Measurements from ENCODE around the gene PMS1. TPM values are rescaled to one million over a fixed set of nuclear protein-coding genes. Genes with fewer than 3 reads are reported as not detected.
"Not testable (repeated sequence)": the region's sequence is repeated elsewhere in the genome, so short reads cannot be mapped to it uniquely, and the experiment has no call there.

PMS1 gene
- total and polyA plus RNA-seq, 2 donors (not counting 3 experiments of a cell fraction or from before 2014, with no cell fraction given): 6.6 to 27.8 TPM

- H4K20me1 ChIP-seq (replicated peaks; ENCODE audit: control insufficient read depth, extremely low read depth, insufficient read depth, low read length): no peaks in the 10 kb centered on the region
- H3K9me1 ChIP-seq (replicated peaks; ENCODE audit: control insufficient read depth, extremely low read depth, insufficient read depth, low read length): no peaks in the 10 kb centered on the region
- DNase-seq (ENCODE audit: low read depth, low spot score) (no peak), FAIRE-seq (no peak)
- POLR2A ChIA-PET: no interaction called here
- no peak overlapping the region for H3K4me2 ChIP-seq (ENCODE audit: insufficient read depth, low read length)
- no TSS peak for BruUV-seq (replicated peaks)
- no peaks in the 10 kb centered on the region for H3K36me3 ChIP-seq (ENCODE audit: control insufficient read depth in 2 of 2, extremely low read depth in 1 of 2, insufficient read depth in 2 of 2, low read length in 2 of 2)
- H3K79me2 ChIP-seq (ENCODE audit: control insufficient read depth, insufficient read depth, low read length): no peaks in the 10 kb centered on the region
- no peaks in the 10 kb centered on the region for H3K9me3 ChIP-seq (replicated peaks; ENCODE audit: control insufficient read depth, insufficient read depth, low read length)
- H3K4me3 ChIP-seq (replicated peaks in 1 of 3; ENCODE audit: insufficient read depth in 1 of 3, low read depth in 1 of 3, low read length in 3 of 3): no peak overlapping the region
- no peak overlapping the region for H3K27ac ChIP-seq (ENCODE audit: insufficient read depth, low read depth, low read length)
- intact Hi-C loops (cut with micrococcal nuclease): no loop called here
- CTCF ChIA-PET: no interaction called here
- no peaks in the 10 kb centered on the region for H3K4me1 ChIP-seq (ENCODE audit: control insufficient read depth, extremely low read depth, insufficient read depth, low read length)
- no peak overlapping the region for H3K9ac ChIP-seq (replicated peaks; ENCODE audit: extremely low read depth, insufficient read depth, low read length)
- no peaks in the 10 kb centered on the region for H3K27me3 ChIP-seq (ENCODE audit: control insufficient read depth in 2 of 2, insufficient read depth in 2 of 2, low read length in 2 of 2)
- dilution Hi-C loops (cut with MboI; ENCODE audit: extremely low pct_ligation_motif_present, low sequenced_read_pairs): no loop called here
- H2AFZ ChIP-seq (ENCODE audit: low read depth, low read length): no peak overlapping the region
- TF ChIP-seq MYC (IDR thresholded peaks at IDR 0.05; ENCODE audit: low read depth, low read length) (no peak), POLR2A (IDR thresholded peaks at IDR 0.05; ENCODE audit: low read depth, low read length) (no peak), JUN (IDR thresholded peaks at IDR 0.05; ENCODE audit: borderline replicate concordance, insufficient read depth, insufficient read length, low read depth) (no peak), POLR2AphosphoS5 (IDR thresholded peaks at IDR 0.05; ENCODE audit: insufficient read depth, low read depth, low read length) (no peak), FOS (IDR thresholded peaks at IDR 0.05; ENCODE audit: borderline replicate concordance, insufficient read depth, low read length) (no peak), EZH2 (IDR thresholded peaks at IDR 0.05; ENCODE audit: borderline replicate concordance, low read depth, low read length, severe bottlenecking) (no peak), GATA2 (IDR thresholded peaks at IDR 0.05; ENCODE audit: insufficient read depth, insufficient read length, low read depth, low read length) (no peak)
- TF ChIP-seq, protein P1, sequence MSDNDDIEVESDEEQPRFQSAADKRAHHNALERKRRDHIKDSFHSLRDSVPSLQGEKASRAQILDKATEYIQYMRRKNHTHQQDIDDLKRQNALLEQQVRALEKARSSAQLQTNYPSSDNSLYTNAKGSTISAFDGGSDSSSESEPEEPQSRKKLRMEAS (IDR thresholded peaks at IDR 0.05; ENCODE audit: insufficient read depth, insufficient read length): no peak
- TF ChIP-seq, protein P2, sequence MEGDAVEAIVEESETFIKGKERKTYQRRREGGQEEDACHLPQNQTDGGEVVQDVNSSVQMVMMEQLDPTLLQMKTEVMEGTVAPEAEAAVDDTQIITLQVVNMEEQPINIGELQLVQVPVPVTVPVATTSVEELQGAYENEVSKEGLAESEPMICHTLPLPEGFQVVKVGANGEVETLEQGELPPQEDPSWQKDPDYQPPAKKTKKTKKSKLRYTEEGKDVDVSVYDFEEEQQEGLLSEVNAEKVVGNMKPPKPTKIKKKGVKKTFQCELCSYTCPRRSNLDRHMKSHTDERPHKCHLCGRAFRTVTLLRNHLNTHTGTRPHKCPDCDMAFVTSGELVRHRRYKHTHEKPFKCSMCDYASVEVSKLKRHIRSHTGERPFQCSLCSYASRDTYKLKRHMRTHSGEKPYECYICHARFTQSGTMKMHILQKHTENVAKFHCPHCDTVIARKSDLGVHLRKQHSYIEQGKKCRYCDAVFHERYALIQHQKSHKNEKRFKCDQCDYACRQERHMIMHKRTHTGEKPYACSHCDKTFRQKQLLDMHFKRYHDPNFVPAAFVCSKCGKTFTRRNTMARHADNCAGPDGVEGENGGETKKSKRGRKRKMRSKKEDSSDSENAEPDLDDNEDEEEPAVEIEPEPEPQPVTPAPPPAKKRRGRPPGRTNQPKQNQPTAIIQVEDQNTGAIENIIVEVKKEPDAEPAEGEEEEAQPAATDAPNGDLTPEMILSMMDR (IDR thresholded peaks at IDR 0.05; ENCODE audit: extremely low read depth in 1 of 2, insufficient read depth in 1 of 2, low read depth in 1 of 2, low read length in 2 of 2): no peak
Measured at GRCh38 chr2:189834059-189834458, 49.8 kb downstream of the PMS1 start.

DNA sequence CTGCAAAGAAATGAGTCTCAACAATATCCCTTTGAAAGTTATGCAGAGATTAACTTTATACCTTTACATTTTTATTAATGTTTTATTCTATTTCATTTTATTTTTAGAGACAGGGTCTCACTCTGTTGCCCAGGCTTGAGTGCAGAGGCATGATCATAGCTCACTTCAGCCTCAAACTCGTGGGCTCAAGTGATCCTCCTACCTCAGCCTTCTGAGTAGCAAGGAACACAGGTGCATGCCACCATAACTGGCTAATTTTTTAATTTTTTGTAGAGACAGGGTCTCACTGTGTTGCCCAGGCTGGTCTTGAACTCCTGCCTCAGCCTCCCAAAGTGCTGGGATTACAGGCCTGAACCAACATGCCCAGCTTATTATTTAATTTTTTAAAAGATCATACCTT is 50.4 kb downstream of the PMS1 start:
- H3K79me2 ChIP-seq (ENCODE audit: control insufficient read depth, insufficient read depth, low read length); H3K9me1 ChIP-seq (replicated peaks; ENCODE audit: control insufficient read depth, extremely low read depth, insufficient read depth, low read length); H4K20me1 ChIP-seq (replicated peaks; ENCODE audit: control insufficient read depth, extremely low read depth, insufficient read depth, low read length); H3K36me3 ChIP-seq (ENCODE audit: control insufficient read depth in 2 of 2, extremely low read depth in 1 of 2, insufficient read depth in 2 of 2, low read length in 2 of 2); FAIRE-seq; H3K4me3 ChIP-seq (replicated peaks in 1 of 3; ENCODE audit: insufficient read depth in 1 of 3, low read depth in 1 of 3, low read length in 3 of 3); intact Hi-C loops (cut with micrococcal nuclease); H3K9me3 ChIP-seq (replicated peaks; ENCODE audit: control insufficient read depth, insufficient read depth, low read length); DNase-seq (ENCODE audit: low read depth, low spot score); H3K4me2 ChIP-seq (ENCODE audit: insufficient read depth, low read length); H3K4me1 ChIP-seq (ENCODE audit: control insufficient read depth, extremely low read depth, insufficient read depth, low read length); H3K27ac ChIP-seq (ENCODE audit: insufficient read depth, low read depth, low read length); BruUV-seq (replicated peaks); POLR2A ChIA-PET; H3K27me3 ChIP-seq (ENCODE audit: control insufficient read depth in 2 of 2, insufficient read depth in 2 of 2, low read length in 2 of 2); H2AFZ ChIP-seq (ENCODE audit: low read depth, low read length); dilution Hi-C loops (cut with MboI; ENCODE audit: extremely low pct_ligation_motif_present, low sequenced_read_pairs); H3K9ac ChIP-seq (replicated peaks; ENCODE audit: extremely low read depth, insufficient read depth, low read length): not testable (repeated sequence)
- CTCF ChIA-PET: interaction anchor here (1.0 kb wide), 1 partner anchor 36 kb away, joined by 3 read pairs; no protein-coding TSS in a partner anchor

Measured in endothelial cell of umbilical vein (primary cell).